Left hindlimb (tissue), 1 donor: ENCODE data around the gene SREBF2.
"Not testable (repeated sequence)": the region's sequence is repeated elsewhere in the genome, so short reads cannot be mapped to it uniquely, and the experiment has no call there.

Experiments used
- DNase-seq: peaks from one replicate; pipeline ENCODE4 v3.0.0-alpha.2; 2018

Gene SREBF2

DNA sequence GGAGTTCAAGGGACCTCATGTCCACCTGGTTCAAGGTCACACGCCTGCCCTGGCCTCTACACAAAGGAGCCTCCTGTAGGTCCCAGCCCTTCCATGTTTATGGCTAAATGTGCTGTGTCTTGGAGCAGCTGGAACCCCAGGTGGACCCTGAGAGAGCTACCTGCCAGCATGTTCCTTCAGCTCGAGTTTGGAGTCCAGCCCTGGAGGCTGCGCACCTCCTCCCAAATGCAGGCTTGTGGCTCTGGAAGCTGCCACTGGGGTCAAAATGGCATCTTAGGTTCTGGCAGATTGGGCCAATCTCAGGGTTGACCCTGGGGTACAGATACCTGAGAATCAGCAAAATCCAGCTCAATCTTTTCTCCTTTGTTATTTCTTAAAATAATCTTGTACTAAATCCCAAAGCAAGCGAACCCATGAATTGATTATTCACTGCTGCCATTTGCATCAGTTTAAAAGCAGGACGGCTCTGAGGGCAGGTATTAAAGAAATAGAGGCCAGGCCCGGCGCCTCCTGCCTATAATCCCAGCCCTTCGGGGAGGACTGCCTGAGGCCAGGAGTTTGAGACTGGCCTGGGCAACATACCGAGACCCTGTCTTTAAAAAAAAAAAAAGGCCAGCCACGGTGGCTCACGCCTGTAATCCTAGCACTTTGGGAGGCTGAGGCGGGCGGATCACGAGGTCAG, 90.8 kb downstream of the SREBF2 start:
- DNase-seq = no peak

DNA sequence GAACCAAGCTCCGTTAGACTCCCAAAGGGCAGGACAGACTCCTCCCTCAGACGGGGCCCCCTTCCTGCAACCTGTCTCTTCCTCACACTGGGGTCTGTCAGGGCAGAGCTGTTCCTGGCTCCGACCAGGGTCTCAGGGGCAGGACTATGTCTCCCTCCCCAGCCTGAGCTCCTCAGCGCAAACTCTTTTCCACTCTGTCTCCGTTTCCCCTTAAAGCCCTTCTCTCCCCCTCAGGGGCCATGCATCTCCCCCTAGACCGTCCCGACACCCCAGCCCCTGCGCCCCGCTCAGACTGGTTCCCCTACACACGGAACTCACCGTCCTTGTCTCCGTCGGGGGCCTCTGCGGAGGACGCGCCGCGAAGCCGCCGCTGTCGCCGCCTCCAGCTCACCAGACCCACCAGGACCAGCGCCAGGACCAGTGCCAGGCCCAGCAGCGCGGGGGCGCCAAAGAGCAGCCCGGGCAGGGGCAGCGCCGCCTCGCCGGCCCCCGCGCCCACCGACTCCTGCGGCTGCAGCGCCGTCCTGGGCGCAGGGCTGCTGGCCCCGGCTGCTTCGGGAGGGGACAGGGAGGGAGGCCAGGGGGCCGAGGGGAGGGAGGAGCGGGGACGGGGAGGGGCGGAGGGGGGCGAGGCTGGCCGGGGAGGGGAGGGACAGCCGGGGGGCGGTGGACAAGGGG, 93.0 kb downstream of the SREBF2 start:
- no peak for DNase-seq

DNA sequence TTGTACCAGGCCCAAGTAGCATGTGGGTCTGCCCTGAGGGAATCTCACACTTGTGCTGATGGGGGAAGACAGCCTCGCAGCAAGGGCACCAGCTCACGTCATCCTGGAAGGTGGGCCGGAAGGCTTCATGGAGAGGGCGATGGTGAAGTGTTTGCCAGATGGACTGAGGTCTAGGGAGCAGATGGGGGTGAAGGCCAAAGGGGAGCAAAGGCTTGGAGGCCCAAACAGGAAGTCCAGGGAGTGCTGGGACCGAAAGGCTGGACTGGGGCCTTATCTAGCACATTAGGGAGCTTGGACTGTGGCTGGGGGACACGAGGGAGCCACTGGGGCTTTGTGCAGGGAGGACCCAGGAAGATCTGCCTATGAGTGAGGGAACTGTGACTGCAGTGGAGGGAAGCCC, 94.9 kb downstream of the SREBF2 start:
- DNase-seq = no peak

DNA sequence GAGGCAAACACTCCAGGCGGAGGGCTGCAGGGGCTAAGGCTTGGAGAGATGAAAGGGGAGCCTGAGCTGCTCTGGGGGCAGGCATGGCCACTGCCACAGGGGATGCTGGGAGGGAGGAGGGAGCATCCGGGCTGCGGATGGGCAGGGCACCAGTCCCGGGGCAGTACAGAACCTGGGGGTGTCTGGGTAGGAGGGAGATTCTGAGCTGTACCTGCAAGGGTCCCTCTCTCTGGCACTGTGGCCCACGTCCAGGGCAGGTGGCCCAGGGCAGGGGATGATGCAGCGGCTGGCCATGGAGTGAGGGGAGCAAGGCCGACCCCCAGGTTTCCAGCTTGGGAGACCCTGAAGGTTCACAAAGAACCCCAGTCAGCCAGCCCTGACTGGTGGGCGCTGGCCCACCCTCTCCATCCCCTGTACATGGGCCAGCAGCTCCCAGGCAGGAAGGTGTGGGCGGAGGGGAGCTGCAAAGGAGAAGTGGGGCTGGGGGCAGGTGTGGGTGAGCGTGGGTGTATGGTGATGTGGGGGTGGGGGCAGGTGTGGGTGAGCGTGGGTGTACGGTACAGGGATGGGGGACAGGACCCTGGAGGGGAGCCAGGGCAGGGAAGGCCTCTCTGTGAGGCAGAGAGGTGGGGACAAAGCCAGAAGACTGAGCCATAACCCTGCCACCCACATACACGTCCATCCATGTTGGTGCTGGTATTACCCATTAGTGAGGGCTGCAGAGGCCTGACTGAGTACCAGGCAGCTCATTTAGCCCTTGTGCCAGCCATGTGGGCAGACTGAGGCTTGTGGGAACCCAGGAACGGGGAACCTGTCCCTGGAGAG, 95.9 kb downstream of the SREBF2 start:
- DNase-seq = no peak

DNA sequence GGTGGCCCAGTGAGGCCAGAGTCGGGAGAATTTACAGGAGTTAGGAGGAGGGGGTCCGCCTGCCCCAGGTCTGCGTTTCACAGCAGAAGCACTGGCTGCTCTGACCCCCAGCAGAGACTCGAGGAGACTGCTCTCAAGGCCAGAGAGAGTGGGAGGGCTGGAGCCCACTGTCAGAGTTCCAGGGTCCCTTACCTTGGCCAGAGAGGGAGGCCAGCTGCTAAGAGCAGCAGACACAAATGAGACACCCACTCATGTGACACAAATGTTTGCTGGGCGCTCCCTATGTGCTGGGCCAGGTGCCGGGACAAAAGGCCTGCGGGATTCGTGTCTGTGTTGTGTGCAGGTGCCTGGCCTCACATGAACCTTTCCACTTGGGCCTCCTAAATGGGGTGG, 96.5 kb downstream of the SREBF2 start:
- no peak for DNase-seq

DNA sequence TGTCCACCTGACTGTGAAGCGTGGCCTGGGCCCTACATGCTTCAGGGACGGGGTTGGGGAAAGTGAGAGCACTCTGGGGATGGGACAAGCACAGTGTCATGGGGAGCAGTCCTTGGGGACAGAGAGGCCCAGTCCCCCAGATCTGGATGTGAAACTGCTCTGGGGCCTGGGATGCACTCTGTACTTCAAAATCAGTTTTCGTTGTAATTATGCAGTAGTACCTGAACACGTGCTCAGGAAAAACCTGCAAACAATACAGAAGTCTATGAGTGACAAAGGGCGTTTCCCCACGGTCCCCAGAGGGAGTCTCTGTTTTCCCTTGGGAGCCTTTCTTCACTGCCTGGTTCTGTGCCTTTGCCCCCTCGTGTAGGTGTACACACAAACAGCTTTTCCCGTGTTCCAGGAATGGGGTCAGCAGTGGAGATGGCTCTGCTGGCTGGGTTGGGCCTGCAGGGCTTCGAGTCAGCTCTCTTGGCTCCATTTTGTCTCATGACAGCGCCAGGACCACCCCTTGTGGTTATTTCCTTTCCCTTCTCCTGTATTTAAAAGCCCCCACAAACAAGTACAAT, 98.9 kb downstream of the SREBF2 start:
- DNase-seq = no peak

DNA sequence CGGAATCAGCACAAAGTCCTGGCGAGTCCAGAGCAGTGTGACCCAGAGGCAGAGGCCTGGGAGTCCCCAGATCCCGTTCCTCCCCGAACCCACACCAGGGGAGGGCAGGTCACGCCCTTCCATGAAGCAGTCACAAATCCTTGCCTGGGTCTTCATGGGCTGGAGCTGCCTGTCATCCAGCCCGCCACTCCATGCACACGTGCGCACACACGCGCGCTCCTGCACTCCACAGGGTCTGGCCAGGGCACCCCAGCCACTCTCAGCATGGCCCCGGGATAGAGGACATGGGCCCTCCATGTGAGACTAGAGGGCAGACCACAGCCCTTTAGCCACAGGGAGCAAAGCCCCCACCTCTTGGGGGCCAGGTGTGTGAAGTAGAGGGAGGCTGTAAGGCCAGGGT, 99.4 kb downstream of the SREBF2 start:
- no peak for DNase-seq

DNA sequence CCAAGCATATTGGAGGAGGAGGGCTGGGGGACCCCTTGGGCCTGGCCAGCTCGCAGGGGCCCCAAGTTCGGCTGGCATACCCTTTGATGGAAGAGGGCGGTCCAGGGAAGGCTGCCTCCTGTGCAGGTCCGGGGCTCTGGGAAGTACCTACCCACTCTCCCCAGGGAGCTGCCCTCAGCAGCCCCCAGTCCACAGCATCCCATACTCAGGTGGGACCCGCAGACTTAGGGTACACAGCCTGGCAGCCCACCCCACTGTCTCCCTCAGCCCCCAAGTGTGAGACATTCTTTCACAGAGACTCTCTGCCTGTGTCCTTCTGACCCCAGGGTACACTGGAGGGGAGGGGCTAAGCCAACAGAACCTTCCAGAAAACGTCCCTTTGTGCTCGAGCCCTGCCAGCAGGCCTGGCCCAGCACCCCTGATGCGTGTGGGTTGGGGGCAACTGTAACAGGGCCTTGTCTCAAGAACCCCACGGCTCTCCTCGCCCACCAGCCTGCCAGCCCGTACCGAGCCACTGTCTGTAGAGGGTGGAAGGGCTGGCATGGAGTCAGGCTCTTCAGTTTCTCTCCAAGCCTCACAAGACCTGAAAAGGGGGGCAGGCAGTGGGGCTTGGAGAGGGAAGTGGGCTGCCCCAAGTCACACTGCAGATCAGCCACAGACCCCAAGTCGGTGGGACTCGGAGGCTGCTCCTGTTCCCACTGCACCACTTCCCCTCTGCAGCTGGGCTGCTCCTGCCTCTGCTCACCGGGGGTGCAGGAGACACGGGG, 100.7 kb downstream of the SREBF2 start:
- no peak for DNase-seq

DNA sequence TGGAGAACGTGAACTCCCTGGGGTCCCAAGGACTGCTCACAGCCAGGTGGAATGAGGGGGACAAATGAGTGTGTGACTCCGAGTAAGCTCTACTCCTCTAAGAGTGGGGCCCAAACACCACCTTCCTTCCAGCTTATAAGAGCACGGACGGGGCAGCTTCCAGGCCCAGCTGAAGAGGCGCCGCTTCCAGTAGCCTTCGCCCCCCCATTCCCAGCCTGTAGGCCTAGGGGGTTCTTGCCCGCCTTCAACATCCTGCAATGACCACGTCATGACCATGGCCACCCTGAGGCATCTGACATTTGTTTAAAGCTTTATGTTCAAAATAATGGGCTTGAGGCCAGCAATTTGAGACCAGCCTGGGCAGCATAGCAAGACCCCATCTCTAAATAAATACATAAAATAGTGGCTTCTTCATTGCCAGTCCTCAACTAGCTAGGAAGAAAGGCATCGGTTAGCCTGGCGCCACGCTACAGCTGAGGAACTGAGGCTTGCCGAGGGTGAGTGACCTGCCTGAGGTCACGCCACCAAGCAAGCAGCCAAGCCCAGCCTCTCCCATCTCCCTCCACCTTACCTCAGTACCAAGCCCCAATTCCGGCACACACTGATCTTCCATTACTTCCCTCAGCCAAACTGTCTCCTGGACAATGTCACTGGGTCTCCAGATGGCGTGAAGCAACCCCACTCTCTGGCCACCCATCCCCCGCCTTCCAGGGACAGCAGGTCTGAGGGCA, 101.5 kb downstream of the SREBF2 start:
- no peak for DNase-seq

DNA sequence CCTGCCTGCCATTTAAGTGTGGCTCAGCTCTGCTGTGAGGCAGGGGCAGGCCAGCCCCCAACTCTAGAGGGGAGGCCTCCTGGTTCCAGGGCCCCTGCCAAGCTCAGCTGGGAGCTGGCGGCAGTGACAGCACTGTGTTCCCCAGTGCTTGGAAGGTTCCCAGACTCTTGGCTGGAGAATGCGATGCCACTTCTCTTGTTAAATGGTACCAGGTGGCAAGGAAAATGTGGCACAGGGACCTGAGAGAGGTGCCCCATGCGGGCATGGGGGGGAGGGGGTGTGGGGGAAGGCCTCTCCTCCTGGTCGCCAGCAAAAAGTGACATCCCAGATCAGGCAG, 102.1 kb downstream of the SREBF2 start:
- DNase-seq = no peak

DNA sequence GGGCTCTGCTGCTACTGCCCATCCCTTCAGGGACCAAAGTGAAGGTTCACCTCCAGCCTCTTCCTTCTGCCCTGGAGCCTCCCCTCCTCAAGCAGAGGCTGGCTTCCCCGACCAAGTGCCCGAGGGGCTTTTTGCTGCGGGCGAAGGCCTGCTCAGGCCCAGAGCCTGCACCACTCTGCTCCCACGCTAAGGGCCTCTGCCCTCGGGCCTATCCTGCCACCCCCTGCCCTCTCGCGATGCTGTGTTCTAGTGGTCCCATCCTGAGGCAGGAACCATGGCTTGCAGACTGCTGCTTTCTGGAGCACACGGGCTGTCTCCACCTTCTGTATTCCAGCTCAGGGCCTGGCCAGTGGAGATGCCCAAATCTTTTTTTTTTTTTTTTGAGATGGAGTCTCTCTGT, 102.6 kb downstream of the SREBF2 start:
- DNase-seq = no peak

DNA sequence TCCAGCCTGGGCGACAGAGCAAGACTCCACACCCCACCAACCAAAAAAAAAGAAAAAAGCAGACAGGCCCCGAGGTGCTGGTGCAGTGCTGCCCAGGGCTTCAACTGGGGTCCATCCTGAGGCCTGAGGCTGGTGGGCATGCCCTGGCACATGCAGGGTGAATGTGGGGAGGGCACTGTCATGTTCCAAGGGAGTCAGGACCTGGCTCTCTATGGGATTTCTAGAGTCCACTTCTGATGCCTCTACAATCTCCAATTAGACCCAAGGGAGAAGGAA, 103.9 kb downstream of the SREBF2 start:
- DNase-seq = no peak

DNA sequence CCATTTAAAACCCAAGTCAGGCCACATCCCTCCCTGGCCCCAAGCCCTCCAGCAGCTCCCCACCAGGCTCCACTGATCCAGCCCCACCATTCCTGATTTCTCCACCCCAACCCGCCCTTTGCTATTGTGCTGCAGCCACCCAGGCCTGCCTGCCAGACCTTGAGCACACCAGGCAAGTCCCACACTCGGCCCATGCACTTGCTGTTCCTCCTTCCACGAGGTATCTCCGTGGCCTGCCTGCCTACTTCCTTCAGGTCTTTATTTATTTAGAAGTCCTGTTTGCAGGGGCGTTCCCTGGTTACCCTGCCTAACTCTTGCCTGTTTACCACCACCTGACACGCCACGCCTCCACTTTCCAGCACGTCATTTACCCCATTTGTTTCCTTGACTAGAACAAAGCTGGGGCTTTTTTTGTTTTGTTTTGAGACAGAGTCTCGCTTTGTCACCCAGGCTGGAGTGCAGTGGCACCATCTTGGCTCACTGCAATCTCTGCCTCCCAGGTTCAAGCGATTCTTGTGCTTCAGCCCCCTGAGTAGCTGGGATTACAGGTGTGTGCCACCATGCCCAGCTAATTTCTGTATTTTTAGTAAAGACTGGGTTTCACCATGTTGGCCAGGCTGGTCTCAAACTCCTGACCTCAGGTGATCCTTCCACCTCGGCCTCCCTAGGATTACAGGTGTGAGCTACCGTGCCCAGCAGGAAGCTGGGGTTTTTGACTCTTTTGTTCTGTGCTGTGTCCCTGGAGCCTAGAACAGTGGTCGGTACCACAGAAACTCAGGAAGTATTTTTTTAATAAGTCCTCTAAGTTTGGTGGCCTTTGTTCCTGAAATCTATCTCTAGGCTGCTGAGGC, 107.3 kb downstream of the SREBF2 start:
- DNase-seq = no peak

DNA sequence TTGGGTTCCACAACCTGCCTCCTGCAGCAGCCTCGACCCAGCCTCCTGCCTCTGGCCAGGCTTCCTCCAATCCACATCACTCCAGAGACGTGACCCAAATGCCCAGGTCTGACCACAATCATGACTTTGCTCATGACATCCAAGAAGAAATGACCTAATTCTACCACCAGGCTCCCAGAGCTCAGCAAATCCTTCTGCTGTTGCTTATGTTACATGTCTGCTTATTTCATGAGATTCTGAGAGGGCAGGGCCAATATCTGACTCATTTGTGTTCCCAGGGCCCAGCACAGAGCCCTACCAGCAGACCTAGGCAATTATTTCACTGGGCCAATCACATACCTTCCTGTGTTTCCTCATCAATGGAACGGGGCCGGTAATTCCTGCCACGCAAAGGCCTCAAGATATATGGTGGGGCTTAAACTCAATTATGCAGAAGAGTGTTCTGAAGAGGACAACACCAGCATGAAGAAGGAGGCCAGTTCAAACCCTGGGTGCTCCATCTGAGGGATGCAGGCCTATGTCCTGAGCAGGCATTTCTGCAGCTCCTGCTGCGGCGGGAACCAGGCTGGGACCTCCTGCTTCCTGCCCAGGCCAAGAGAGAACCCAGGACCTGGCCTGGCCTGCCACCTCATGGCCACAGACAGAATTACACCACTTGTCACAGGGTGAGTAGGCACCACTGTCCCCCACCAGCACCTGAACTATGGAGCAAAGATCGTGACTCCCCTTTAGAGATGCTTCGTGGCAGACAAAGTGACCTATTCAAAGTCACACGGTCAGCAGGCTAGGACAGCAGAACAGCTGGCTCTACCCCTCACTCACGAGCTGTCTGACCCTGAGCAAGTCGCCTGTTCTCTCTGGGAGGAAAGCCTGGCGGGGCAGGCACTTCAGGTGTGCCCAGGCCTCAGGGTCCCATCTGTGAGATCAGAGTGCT, 108.2 kb downstream of the SREBF2 start:
- DNase-seq = peak; percentile 83

DNA sequence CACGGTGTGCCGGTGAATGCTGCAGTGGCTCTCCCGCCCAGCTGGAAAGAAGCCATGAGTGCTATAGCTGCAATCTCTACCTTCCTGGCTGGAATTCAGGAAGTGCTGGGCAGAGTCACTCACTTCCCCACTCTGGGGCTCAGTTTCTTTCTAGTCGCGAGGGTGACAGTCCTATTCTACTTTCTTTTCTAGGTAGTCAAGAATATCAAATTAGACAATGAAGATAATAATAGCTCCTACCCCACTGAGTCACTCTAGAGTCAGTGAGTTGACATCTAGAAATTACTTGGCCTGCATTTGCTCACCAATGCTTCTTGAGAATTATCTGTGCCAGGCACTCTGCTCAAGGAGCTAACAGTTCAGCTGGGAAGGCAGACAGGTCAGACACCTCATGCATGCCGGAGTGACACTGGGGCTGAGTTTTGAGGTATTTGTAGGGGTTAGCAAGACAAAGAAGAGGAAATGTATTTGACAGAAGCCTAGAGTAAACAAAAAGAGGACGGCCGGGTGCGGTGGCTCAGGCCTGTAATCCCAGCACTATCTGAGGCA, 110.8 kb downstream of the SREBF2 start:
- no peak for DNase-seq

DNA sequence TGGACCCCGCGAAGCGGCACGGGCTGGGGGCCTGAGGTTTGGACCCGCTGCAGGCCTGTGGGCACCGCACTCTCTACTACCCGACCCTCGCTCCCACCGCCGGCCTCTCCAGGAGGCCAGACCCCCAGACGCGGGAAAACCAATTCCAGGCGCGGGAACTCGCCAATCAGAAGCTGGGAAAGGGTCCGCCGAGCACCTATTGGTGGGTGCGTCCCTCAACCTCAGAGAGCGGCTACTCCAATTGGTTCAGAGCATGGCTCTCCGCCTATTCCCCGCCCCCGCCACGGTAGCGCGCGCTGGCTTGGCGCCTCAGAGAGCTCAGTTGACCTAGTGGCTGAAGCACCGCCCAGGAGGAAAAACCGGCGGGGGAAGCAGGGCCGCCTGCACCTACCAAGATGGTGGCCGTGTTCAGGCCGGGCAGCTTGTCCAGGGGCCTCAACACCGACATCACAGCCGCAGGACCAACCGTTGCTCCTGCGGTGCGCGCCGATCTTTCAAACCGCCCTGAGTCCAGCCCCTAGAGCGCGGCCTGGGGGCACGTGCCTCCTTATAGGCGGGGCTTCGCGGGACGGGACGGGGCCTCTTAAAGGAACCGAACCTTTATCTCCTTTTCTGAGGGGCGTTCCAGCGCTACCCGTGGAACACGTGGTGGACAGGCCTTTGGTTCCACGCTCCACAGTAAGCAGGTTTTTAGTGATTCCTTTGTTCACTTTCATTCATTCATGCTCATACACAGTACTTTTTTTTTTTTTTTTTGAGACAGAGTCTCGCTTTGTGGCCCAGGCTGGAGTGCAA, 113.9 kb downstream of the SREBF2 start, which contains the start of gene CENPM:
Gene CENPM (minus strand): TSS at position 524 of the 795 bp plus-strand sequence. CDS start 76 bp downstream, at position 448.
- peak; percentile 97 for DNase-seq

DNA sequence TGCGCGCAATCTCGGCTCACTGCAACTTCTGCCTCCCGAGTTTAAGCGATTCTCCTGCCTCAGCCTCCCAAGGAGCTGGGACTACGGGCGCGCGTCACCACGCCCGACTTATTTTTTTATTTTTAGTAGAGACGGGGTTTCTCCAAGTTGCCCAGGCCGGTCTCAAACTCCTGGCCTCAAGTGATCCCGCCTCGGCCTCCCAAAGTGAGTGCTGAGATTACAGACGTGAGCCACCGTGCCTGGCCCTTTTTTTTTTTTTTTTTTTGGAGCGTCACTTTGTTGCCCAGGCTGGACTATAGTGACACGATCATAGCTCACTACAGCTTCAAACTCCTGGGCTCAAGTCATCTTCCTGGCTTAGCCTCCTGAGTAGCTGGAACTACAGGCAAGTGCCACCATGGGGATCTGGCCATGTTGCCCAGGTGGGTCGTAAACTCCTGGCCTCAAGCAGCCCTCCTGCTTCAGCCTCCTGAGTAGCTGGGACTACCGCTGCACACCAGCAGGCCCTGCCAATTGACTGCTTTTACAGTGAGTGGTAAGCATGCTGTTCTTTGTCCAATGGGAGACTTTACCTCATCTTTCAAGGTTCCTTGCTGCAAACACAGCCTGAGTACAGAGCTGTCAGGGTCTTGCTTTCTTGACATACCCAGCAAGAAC, 114.6 kb downstream of the SREBF2 start:
- no peak for DNase-seq

DNA sequence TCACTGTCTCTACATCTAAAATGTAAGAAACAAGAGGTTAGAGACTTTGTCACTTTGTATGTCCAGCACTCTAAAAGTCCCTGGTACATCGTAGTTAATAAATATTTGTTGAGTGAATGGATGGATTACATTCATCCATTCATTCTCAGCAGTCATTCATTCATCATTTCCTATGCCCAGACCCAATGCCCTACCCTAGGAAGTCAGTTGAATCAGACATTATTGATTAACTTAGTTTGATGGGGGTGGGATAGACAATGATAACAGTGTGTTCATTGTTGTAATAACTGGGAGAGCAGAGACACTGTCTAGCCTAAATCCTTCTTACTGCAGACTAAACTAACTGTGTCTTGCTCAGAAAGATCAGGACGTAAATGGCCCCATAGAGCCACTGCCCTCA, 115.2 kb downstream of the SREBF2 start:
- no peak for DNase-seq

DNA sequence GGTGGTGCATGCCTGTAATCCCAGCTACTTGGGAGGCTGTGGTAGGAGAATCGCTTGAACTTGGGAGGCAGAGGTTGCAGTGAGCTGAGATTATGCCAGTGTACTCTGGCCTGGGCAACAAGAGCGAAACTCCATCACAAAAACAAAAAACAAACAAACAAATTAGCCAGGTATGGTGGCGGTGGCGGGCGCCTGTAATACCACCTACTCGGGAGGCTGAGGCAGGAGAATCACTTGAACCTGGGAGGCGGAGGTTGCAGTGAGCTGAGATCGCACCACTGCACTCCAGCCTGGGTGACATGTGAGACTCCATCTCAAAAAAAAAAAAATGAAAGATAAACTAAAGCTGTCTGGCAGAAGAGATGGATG, 116.0 kb downstream of the SREBF2 start:
- not testable (repeated sequence) for DNase-seq
